Left ventricle myocardium inferior (tissue), 1 donor: ENCODE results near the gene PIK3CD. TPM values are rescaled to one million over a fixed set of nuclear protein-coding genes. Genes with fewer than 3 reads are reported as not detected.
A peak's percentile ranks its signal among the peaks of the same experiment; 100 is the strongest.

Experiments
- DNase-seq: peaks from one replicate; pipeline ENCODE4 v3.0.0-alpha.2; 2020
- H3K27ac ChIP-seq: fragments of 200-600 bp; replicated peaks from 2 replicates; pipeline ENCODE4 v1.8.0; 2021
- H3K27me3 ChIP-seq: fragments of 200-600 bp; 2 replicates; pipeline ENCODE4 v1.8.0; 2021; ENCODE audit warnings: low read depth
- H3K36me3 ChIP-seq: fragments of 200-600 bp; 2 replicates; pipeline ENCODE4 v1.8.0; 2021
- H3K4me1 ChIP-seq: fragments of 200-600 bp; 2 replicates; pipeline ENCODE4 v1.8.0; 2021
- H3K4me3 ChIP-seq: fragments of 200-600 bp; 2 replicates; pipeline ENCODE4 v1.8.0; 2021; ENCODE audit warnings: mild to moderate bottlenecking, moderate library complexity
- H3K9me3 ChIP-seq: fragments of 200-600 bp; replicated peaks from 2 replicates; pipeline ENCODE4 v1.8.0; 2021
- intact Hi-C: fragments of 100-400 bp; cut with micrococcal nuclease; formaldehyde crosslinking; loops from one replicate; pipeline ENCODE4 v1.11.0; 2022
- total RNA-seq: library from RNA; stranded (reverse); fragmentation: NEBNext Ultra II Directional; extraction: Animal tissue kit (Norgen Biotek cat#: 25700); gene quantifications from one replicate; pipeline ENCODE4 v1.2.1, GENCODE V29; 2021
- TF ChIP-seq, protein P1 (sequence below): fragments of 200-600 bp; IDR thresholded peaks from 2 replicates; pipeline ENCODE4 v1.8.0; 2021; ENCODE audit warnings: antibody characterized with exemption, mild to moderate bottlenecking, borderline replicate concordance
- donor health status: DM: no; HTN: yes; CAD: no; lungs with severe emphysema.

PIK3CD gene
- total RNA-seq, 1 donor from 2014 or later = 2.6 TPM

DNA sequence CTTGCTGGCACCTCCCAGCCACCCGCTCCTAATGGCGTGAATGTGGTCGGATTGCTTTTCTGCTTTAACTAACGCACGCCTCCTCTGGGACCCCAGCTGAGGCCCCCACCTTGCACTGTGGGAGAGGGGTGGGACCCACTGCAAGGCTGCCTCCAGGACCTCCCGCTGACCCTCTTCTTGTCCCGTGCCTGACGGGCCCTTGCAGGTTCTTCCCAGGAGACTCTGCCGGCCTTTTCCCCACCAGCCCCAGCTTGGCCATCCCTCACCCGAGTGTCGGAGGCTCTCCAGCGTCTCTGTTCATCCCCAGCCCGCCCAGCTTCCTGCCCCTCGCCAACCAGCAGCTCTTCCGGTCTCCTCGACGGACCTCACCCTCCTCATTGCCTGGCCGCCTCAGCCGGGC is 44.2 kb upstream of the PIK3CD start:
- peaks cover 31% of the 10 kb centered on the region for H3K4me1 ChIP-seq
- TF ChIP-seq, protein P1, sequence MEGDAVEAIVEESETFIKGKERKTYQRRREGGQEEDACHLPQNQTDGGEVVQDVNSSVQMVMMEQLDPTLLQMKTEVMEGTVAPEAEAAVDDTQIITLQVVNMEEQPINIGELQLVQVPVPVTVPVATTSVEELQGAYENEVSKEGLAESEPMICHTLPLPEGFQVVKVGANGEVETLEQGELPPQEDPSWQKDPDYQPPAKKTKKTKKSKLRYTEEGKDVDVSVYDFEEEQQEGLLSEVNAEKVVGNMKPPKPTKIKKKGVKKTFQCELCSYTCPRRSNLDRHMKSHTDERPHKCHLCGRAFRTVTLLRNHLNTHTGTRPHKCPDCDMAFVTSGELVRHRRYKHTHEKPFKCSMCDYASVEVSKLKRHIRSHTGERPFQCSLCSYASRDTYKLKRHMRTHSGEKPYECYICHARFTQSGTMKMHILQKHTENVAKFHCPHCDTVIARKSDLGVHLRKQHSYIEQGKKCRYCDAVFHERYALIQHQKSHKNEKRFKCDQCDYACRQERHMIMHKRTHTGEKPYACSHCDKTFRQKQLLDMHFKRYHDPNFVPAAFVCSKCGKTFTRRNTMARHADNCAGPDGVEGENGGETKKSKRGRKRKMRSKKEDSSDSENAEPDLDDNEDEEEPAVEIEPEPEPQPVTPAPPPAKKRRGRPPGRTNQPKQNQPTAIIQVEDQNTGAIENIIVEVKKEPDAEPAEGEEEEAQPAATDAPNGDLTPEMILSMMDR = no peak
- peak overlapping the region; percentile 32 for H3K27ac ChIP-seq
- H3K27me3 ChIP-seq = no peaks in the 10 kb centered on the region
- peaks cover 55% of the 10 kb centered on the region for H3K36me3 ChIP-seq
- H3K4me3 ChIP-seq = no peak overlapping the region
- H3K9me3 ChIP-seq = no peaks in the 10 kb centered on the region
- no peak for DNase-seq
- intact Hi-C loops = no loop called here

DNA sequence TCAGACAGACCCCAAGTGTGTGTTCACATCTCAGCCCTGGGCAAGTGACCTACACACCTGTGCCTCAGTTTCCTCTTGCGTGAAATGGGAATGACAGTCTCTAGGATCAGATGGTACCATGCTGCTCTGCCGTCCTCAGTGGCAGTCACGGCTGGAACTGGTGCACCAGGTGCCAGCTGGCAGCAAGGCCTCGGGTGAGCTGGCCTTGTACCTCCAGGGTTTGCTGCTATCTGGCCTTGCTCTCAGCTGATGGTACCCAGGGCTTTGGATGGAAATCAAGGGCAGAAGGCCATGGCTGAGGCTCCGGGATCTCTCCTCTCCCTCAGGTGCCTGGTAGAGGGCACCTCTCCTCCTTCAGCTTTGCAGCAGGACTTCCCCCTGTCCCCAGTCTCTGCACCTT is 41.5 kb upstream of the PIK3CD start:
- intact Hi-C loops = no loop called here
- DNase-seq = peak; percentile 55
- TF ChIP-seq, protein P1 = no peak
- Histone ChIP-seq H3K27me3 (no peaks in the 10 kb centered on the region), H3K27ac (no peak overlapping the region), H3K4me3 (no peak overlapping the region), H3K9me3 (no peaks in the 10 kb centered on the region), H3K36me3 (peaks cover 53% of the 10 kb centered on the region), H3K4me1 (peaks cover 23% of the 10 kb centered on the region)

DNA sequence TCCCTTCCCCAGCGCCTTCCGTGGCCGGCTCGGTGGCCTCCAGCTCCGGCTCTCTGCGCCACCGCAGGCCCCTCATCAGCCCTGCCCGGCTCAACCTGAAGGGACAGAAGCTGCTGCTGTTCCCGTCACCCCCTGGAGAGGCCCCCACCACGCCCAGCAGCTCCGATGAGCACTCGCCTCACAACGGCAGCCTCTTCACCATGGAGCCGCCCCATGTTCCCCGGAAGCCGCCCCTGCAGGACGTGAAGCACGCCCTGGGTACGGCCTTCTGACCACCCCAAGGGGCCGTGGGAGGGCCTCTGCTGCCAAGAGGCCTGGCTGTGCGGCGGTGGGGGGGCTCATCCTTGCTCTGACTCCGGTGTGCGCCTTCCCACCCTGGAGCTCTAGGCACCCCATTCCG is 41.0 kb upstream of the PIK3CD start:
- H3K4me3 ChIP-seq = no peak overlapping the region
- TF ChIP-seq, protein P1 = no peak
- H3K36me3 ChIP-seq = peaks cover 53% of the 10 kb centered on the region
- H3K4me1 ChIP-seq = peaks cover 23% of the 10 kb centered on the region
- no peak overlapping the region for H3K27ac ChIP-seq
- intact Hi-C loops = no loop called here
- no peaks in the 10 kb centered on the region for H3K27me3 ChIP-seq
- no peak for DNase-seq
- no peaks in the 10 kb centered on the region for H3K9me3 ChIP-seq

DNA sequence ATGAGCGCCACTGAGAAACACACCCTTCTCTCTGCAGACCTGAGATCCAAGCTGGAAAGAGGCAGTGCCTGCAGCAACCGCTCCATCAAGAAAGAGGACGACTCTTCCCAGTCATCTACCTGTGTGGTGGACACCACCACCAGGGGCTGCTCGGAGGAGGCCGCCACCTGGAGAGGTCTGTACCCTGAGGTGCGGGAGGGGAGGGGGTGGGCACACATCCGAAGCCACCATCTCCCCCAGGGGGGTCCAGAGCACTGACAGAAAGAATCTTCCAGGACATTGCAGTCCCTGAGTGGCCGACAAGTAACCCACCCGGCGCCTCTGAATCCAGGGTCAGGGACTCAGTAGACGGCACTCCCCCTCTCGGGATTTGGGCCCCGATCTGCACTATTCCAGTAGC is 39.8 kb upstream of the PIK3CD start:
- TF ChIP-seq, protein P1 = no peak
- H3K27ac ChIP-seq = no peak overlapping the region
- intact Hi-C loops = no loop called here

DNA sequence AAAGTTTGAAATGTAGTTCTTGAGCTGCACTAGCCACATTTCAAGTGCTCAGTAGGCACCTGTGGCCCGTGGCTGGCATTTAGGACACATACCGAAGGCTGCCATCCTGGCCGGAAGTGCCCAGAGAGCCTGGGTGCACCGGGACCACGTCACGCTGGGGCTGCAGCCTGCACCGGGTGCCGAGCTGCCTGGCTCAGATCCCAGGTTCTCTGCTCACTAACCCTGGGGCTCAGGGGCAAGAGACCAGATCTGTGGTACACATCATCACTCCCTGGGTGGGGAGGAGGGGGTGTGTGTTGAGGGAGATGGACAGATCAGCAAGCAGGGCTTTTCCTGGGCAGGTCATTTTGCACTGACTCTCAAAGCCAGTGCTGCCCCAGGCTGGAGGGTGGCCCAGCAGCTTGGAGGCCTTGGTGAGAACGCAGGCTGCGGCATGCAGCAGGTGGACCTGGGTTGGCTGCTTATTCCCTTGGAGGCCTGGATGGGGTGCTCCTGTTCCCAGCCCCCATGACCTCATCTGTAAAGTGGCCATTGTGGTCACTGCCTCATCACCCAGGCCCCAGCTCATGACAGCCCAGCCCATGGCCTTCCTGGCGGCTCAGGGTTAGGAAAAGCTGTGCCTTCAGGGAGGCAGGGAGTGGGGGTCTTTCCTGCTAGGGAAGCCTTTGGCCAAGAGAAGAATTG is 39.2 kb upstream of the PIK3CD start:
- intact Hi-C loops = no loop called here
- Histone ChIP-seq H3K9me3 (no peaks in the 10 kb centered on the region), H3K36me3 (peaks cover 53% of the 10 kb centered on the region), H3K27me3 (peaks cover under 1% of the 10 kb centered on the region), H3K4me3 (no peak overlapping the region), H3K4me1 (peaks cover 14% of the 10 kb centered on the region), H3K27ac (no peak overlapping the region)
- no peak for DNase-seq
- TF ChIP-seq, protein P1 = no peak

More for the DNA sequence above, 39.8 kb upstream of the PIK3CD start:
- Histone ChIP-seq H3K4me3 (no peak overlapping the region), H3K9me3 (no peaks in the 10 kb centered on the region), H3K36me3 (peaks cover 53% of the 10 kb centered on the region), H3K27me3 (no peaks in the 10 kb centered on the region), H3K4me1 (peaks cover 18% of the 10 kb centered on the region)
- DNase-seq = no peak
